Uterus (tissue), 4 donors: ENCODE measurements around the gene TRAF3. TPM values are rescaled to one million over a fixed set of nuclear protein-coding genes. Genes with fewer than 3 reads are reported as not detected.

Source experiments
- DNase-seq, 2 donors: peaks; one replicate each; pipeline ENCODE4 v3.0.0-alpha.2; 2019 to 2020
- H3K27ac ChIP-seq, 2 donors: fragments of 200-600 bp; sonication (generic); 1 replicate in 1 of 2; 2 replicates in 1 of 2; pipeline ENCODE4 v1.5.1; 2016 to 2018
- H3K27me3 ChIP-seq, 2 donors: fragments of 200-600 bp; sonication (generic); one replicate each; pipeline ENCODE4 v1.5.1; 2018 to 2019; ENCODE audit warnings: control low read depth in 1 of 2
- H3K36me3 ChIP-seq, 2 donors: fragments of 200-600 bp; sonication (generic); one replicate each; pipeline ENCODE4 v1.5.1; 2019; ENCODE audit warnings: control low read depth in 1 of 2
- H3K4me1 ChIP-seq, 2 donors: fragments of 200-600 bp; sonication (generic); one replicate each; pipeline ENCODE4 v1.5.1; 2018 to 2019; ENCODE audit warnings: control low read depth in 1 of 2
- H3K4me3 ChIP-seq, 2 donors: fragments of 200-600 bp; sonication (generic); 1 replicate in 1 of 2; 2 replicates in 1 of 2; pipeline ENCODE4 v1.5.1; 2018 to 2019; ENCODE audit warnings: mild to moderate bottlenecking in 1 of 2
- H3K9me3 ChIP-seq, 2 donors: fragments of 200-600 bp; sonication (generic); one replicate each; pipeline ENCODE4 v1.5.1; 2019; ENCODE audit warnings: control low read depth in 1 of 2
- POLR2A ChIP-seq, 2 donors: fragments of 450-650 bp; IDR thresholded peaks; one replicate each; pipeline ENCODE4 v1.6.1; 2016; ENCODE audit warnings: antibody characterized with exemption in 2 of 2, mild to moderate bottlenecking in 1 of 2, moderate library complexity in 1 of 2
- intact Hi-C: fragments of 100-400 bp; cut with DNase I; formaldehyde crosslinking; loops from one replicate; pipeline ENCODE4 v1.15.1; 2023; ENCODE audit warnings: low total_unique reads
- total RNA-seq, 4 donors: library from RNA; depleted of rRNA in 3 of 4; stranded (reverse); fragments of >200 nt in 3 of 4; gene quantifications; one replicate each; pipeline versions ENCODE4 v1.1.0 to v1.2.4, GENCODE V29; 2014 to 2023
- TF ChIP-seq, protein P1 (sequence below), 4 experiments: fragments of 200-600 bp in 2 of 4; fragments of 450-650 bp in 2 of 4; sonication (generic) in 2 of 4; IDR thresholded peaks; one replicate each; pipeline ENCODE4 v1.5.1; 2016 to 2019; ENCODE audit warnings: antibody characterized with exemption in 4 of 4, mild to moderate bottlenecking in 2 of 4, moderate library complexity in 1 of 4
- donor health status: DM: yes; HTN: yes; CAD: no.

TRAF3 gene
- total RNA-seq, 4 donors from 2014 or later: 7.4 to 33.1 (median 22.1) TPM

DNA sequence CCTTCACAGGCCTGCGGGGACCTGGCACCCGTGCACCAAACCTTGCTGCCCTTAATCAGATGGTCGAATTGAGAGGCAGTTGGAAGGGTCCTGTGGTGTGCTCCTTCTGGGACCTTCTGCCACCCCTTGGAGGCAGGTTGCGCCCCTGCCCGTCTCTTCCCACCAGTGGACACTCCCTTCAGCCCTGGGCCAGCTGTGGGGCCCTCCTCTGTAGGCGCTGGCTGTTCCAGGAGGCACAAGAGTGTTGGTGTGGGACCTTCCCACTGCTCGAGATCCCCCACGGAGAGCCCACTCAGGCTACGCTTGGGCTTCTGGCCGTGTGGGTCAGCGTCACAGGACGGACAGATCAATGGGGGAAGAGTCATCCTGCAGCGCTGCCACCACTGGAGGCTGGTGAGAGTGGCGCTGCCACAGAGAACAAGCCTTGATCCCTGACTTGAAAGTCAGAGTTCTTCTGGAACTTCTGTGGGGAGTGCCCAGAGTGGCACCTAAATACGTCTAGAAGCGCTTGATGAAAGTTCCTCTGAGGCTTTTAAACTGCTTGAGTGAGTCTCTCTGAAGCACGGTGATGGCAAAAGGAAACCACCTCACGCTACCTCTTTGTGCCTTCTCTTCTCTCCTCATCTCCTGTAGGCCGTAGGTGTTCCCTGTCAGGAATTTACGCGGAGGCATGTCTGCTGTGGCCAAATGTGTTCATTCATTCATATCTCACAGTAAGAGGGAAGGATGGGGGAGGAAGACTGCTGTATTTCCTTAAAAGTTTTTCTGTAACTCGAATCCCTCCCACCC, 48.3 kb downstream of the TRAF3 start:
- intact Hi-C loops: no loop called here
- Histone ChIP-seq H3K4me1 (no peaks in the 10 kb centered on the region), H3K36me3 (no peaks in the 10 kb centered on the region), H3K9me3 (no peaks in the 10 kb centered on the region), H3K27ac (no peak overlapping the region), H3K4me3 (no peak overlapping the region), H3K27me3 (no peaks in the 10 kb centered on the region)
- TF ChIP-seq, protein P1, sequence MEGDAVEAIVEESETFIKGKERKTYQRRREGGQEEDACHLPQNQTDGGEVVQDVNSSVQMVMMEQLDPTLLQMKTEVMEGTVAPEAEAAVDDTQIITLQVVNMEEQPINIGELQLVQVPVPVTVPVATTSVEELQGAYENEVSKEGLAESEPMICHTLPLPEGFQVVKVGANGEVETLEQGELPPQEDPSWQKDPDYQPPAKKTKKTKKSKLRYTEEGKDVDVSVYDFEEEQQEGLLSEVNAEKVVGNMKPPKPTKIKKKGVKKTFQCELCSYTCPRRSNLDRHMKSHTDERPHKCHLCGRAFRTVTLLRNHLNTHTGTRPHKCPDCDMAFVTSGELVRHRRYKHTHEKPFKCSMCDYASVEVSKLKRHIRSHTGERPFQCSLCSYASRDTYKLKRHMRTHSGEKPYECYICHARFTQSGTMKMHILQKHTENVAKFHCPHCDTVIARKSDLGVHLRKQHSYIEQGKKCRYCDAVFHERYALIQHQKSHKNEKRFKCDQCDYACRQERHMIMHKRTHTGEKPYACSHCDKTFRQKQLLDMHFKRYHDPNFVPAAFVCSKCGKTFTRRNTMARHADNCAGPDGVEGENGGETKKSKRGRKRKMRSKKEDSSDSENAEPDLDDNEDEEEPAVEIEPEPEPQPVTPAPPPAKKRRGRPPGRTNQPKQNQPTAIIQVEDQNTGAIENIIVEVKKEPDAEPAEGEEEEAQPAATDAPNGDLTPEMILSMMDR (IDR thresholded peaks at IDR 0.05): no peak
- no peak for TF ChIP-seq POLR2A (IDR thresholded peaks at IDR 0.05)
- no peak for DNase-seq

DNA sequence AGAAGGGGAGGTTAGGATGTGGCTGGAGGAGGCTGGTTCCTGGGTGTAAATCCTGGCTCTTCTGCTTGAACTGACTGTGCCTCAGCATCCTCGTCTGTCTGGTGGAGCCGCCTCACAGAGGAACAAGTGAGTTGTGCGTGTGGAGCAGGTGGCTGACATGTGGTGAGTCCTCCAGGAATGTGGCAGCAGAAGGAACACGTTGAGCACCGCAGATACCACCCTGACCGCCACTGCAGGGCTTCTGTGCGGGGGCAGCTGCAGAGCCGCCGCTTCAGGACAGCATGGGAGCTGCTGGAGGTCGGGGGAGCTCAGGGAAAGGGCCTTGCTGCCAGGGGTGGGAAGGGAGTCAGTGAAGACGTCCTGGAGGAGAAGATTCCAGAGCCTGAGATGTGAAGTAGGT, 48.9 kb downstream of the TRAF3 start:
- no peak for DNase-seq
- Histone ChIP-seq H3K36me3 (no peaks in the 10 kb centered on the region), H3K9me3 (no peaks in the 10 kb centered on the region), H3K4me3 (no peak overlapping the region), H3K27me3 (no peaks in the 10 kb centered on the region), H3K27ac (no peak overlapping the region), H3K4me1 (no peaks in the 10 kb centered on the region)
- TF ChIP-seq, protein P1 (IDR thresholded peaks at IDR 0.05): no peak
- TF ChIP-seq POLR2A (IDR thresholded peaks at IDR 0.05): no peak
- intact Hi-C loops: no loop called here

DNA sequence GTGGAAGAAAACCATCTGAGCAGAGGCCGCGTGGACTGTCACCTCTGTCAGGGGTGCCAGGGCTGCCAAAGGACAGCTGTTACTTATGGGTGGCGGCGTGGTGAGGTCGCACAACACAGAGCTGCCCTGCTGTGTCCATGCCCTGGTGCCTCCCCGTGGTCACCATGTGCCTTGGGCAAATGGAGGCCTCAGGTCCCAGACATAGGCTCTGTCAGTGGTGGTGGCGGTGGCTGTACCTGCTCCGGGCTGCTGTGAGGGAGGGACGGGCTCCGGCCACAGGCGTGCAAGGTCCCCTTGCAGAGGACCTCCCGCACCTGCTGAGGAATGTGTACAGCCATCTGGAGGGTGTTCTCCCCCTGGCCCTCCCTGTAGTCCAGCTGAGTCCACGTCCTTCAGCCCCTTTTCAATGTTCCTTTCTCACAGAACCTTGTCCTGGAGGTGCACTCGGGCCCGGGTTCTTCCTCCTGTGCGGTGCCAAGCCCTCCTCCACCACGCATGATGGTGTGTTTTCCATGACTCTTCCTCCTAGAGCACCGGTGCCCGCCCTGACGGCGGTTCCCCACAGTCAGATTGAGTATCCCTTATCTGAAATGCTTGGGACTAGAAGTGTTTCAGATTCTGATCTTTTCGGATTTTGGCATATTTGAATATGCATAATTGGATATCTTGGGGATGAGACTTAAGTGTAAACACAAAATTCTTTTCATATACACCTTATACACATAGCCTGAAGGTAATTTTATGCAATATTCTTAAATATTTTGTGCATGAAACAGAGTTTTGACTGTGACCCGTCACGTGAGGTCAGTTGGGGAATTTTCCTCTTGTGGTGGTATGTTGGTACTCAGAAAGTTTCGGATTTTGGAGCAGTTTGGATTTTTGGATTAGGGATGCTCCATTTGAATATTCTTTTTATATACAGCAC, 49.8 kb downstream of the TRAF3 start:
- Histone ChIP-seq H3K9me3 (no peaks in the 10 kb centered on the region), H3K27me3 (no peaks in the 10 kb centered on the region), H3K27ac (no peak overlapping the region), H3K4me1 (no peaks in the 10 kb centered on the region), H3K4me3 (no peak overlapping the region), H3K36me3 (no peaks in the 10 kb centered on the region)
- intact Hi-C loops: no loop called here
- TF ChIP-seq, protein P1 (IDR thresholded peaks at IDR 0.05): no peak
- no peak for TF ChIP-seq POLR2A (IDR thresholded peaks at IDR 0.05)
- no peak for DNase-seq

DNA sequence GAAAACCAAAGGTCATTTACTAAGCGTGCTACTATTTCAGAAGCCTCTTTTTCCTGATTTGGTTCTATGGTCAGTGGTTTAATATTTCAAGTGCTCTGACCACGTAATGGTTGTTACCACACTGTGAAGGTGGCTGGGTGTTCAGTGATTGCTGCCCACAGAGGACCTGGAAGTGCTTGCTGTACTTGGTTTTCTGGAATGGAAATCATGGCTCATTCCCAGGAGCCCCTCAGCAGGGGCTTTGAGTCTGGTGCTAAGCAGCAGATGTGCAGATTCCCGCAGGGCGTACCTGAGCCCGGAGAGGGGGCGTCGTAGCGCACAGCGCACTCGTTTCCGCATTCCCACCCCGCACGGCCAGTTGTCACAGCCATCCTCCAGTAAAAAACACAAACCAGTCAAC, 50.5 kb downstream of the TRAF3 start:
- Histone ChIP-seq H3K4me1 (no peaks in the 10 kb centered on the region), H3K9me3 (no peaks in the 10 kb centered on the region), H3K36me3 (no peaks in the 10 kb centered on the region), H3K4me3 (no peak overlapping the region), H3K27ac (no peak overlapping the region), H3K27me3 (no peaks in the 10 kb centered on the region)
- no peak for DNase-seq
- intact Hi-C loops: no loop called here
- TF ChIP-seq POLR2A (IDR thresholded peaks at IDR 0.05): no peak
- TF ChIP-seq, protein P1 (IDR thresholded peaks at IDR 0.05): no peak

DNA sequence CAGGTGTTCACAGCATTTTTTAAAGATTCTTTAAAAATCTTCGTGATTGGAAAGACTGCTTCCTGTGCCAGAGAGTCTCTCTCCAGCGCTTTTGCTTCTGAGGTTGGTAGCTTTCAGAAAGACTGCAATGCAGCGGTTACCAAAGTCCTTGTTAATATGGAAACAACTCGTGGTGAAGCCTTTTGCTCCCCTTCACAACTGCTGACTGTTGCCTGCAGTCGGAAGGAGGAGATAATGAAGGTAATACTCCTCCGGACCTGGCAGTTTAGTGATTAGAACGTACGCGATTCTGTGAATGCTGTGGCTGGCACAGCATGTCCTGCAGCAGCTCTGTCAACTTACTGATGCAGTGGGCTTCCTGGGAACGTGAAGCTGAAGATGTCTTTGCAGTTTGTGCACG, 50.9 kb downstream of the TRAF3 start:
- no peak overlapping the region for H3K4me3 ChIP-seq
- no peaks in the 10 kb centered on the region for H3K4me1 ChIP-seq
- no peak for TF ChIP-seq POLR2A (IDR thresholded peaks at IDR 0.05)
- TF ChIP-seq, protein P1 (IDR thresholded peaks at IDR 0.05): no peak
- intact Hi-C loops: no loop called here
- no peak overlapping the region for H3K27ac ChIP-seq
- no peak for DNase-seq
- H3K36me3 ChIP-seq: no peaks in the 10 kb centered on the region
- no peaks in the 10 kb centered on the region for H3K9me3 ChIP-seq
- H3K27me3 ChIP-seq: no peaks in the 10 kb centered on the region
